ENCODE data around the gene SIGLEC9. TPM values are rescaled to one million over a fixed set of nuclear protein-coding genes. Genes with fewer than 3 reads are reported as not detected.

Gene SIGLEC9
- total RNA-seq, 1 experiment from 2014 or later, result not detected

DNA sequence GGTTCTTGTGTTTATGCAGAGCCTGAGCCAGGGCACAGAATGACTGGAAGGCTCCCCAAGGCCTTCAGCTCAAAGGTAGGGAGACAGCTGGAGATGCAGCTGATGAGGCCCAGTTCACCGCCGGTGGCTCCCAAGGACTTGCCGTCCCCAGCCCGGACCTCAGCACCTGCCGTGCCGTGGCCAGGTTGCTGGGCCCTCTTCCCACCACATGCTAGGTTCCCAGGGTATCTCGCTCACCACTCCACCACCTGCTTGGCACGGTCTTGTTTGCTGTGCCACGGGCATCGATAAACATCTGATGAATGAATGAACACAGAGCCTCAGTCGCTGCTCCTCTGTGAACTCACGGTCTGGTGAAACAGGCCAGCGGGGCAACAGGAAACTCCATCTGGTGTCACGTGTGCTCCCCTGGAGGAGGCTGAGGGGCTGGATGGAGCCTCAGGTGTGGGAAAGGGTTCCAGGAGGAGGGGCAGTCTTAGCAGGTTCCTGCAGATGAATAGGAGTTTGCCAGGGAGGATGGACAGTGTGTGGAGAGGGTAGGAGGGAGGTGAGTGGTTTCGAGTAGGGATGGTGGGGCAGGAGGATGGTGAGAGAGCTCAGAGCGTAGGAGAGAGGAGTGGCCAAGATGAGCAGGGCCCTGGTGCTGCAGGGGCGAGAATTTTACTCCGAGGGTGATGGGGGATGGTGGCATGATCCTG, 38.4 kb upstream of the SIGLEC9 start:
- ChIA-PET CTCF (interaction anchor here (0.8 to 2.5 kb wide), 9 partner anchors 8 to 165 kb away, joined by 3 to 19 read pairs (median 4); partner anchors contain the start of gene KLK13), POLR2A (interaction anchor here (1.2 kb wide), 1 partner anchor 65 kb away, joined by 4 read pairs; no protein-coding TSS in a partner anchor)
- no peak overlapping the region for H3K4me3 Mint-ChIP-seq
- H3K27me3 Mint-ChIP-seq (ENCODE audit: low read depth), result no peaks in the 10 kb centered on the region
- H3K9me3 Mint-ChIP-seq, result no peaks in the 10 kb centered on the region
- DNase-seq (ENCODE audit: low spot score), result no peak
- H3K36me3 Mint-ChIP-seq, result no peaks in the 10 kb centered on the region
- peaks cover 20% of the 10 kb centered on the region for H3K4me1 Mint-ChIP-seq
- no peak for ATAC-seq
- TF ChIP-seq, protein P1, sequence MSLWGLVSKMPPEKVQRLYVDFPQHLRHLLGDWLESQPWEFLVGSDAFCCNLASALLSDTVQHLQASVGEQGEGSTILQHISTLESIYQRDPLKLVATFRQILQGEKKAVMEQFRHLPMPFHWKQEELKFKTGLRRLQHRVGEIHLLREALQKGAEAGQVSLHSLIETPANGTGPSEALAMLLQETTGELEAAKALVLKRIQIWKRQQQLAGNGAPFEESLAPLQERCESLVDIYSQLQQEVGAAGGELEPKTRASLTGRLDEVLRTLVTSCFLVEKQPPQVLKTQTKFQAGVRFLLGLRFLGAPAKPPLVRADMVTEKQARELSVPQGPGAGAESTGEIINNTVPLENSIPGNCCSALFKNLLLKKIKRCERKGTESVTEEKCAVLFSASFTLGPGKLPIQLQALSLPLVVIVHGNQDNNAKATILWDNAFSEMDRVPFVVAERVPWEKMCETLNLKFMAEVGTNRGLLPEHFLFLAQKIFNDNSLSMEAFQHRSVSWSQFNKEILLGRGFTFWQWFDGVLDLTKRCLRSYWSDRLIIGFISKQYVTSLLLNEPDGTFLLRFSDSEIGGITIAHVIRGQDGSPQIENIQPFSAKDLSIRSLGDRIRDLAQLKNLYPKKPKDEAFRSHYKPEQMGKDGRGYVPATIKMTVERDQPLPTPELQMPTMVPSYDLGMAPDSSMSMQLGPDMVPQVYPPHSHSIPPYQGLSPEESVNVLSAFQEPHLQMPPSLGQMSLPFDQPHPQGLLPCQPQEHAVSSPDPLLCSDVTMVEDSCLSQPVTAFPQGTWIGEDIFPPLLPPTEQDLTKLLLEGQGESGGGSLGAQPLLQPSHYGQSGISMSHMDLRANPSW (CRISPR knock-in tag; conservative IDR thresholded peaks at IDR 0.05; ENCODE audit: low read depth), result no peak
- TF ChIP-seq, protein P2, sequence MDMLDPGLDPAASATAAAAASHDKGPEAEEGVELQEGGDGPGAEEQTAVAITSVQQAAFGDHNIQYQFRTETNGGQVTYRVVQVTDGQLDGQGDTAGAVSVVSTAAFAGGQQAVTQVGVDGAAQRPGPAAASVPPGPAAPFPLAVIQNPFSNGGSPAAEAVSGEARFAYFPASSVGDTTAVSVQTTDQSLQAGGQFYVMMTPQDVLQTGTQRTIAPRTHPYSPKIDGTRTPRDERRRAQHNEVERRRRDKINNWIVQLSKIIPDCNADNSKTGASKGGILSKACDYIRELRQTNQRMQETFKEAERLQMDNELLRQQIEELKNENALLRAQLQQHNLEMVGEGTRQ (CRISPR knock-in tag; IDR thresholded peaks at IDR 0.05), result peak; percentile 60
- H3K27ac Mint-ChIP-seq, result 0 out of 2 replicates have a peak overlapping the region, but pooled peaks have one; percentile 63

DNA sequence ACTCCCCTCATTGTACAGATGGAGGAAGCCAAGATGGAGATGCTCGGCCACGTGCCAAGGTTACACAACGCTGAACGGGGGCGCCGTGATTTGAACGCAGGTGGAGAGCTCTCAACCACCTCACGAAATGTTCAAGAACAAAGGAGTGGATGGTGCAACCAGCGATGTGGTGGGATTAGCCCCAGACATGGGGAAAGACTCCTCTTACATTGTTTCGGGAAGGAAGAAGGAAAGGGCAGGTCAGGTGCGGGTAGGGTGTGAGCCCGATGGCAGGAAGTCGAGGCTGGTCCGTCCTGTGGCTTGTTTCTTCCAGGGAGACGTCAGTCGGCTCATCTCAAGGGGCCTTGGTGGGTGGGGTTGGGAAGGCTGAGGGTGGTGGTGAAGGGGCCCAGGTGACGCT, 34.9 kb upstream of the SIGLEC9 start:
- no peak overlapping the region for H3K27ac Mint-ChIP-seq
- H3K36me3 Mint-ChIP-seq, result no peaks in the 10 kb centered on the region
- DNase-seq (ENCODE audit: low spot score) (no peak), ATAC-seq (no peak)
- no peaks in the 10 kb centered on the region for H3K27me3 Mint-ChIP-seq (ENCODE audit: low read depth)
- ChIA-PET POLR2A (no interaction called here), CTCF (interaction anchor here (8.2 kb wide), 1 partner anchor 70 kb away, joined by 347 read pairs; the partner anchor contains the start of gene KLK10)
- TF ChIP-seq, protein P3, sequence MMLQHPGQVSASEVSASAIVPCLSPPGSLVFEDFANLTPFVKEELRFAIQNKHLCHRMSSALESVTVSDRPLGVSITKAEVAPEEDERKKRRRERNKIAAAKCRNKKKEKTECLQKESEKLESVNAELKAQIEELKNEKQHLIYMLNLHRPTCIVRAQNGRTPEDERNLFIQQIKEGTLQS (CRISPR knock-in tag; conservative IDR thresholded peaks at IDR 0.05), result no peak
- no peaks in the 10 kb centered on the region for H3K9me3 Mint-ChIP-seq
- no peak overlapping the region for H3K4me3 Mint-ChIP-seq
- H3K4me1 Mint-ChIP-seq, result peaks cover 30% of the 10 kb centered on the region

DNA sequence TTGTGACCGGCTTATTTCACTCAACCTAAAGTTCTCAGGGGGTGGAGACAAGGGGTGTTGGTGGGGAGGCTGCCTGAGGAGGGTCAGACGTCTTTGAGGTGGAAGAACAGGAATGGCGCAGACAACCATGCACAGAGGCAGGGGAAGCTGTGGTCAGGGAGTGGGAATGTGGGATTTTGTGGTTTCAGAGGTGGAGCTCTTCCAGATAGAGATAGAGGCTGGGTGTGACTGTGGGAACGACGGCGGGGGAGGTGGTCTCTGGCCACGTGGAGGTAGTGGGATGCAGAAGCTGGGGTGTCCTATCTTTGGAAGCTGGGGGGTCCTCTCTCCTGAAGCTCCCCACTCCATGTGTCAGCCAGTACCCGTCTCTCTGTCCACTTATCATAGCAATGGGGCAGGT, 34.2 kb upstream of the SIGLEC9 start:
- peaks cover 30% of the 10 kb centered on the region for H3K4me1 Mint-ChIP-seq
- H3K4me3 Mint-ChIP-seq, result no peak overlapping the region
- POLR2A ChIA-PET, result no interaction called here
- H3K36me3 Mint-ChIP-seq, result no peaks in the 10 kb centered on the region
- H3K27me3 Mint-ChIP-seq (ENCODE audit: low read depth), result no peaks in the 10 kb centered on the region
- TF ChIP-seq, protein P4, sequence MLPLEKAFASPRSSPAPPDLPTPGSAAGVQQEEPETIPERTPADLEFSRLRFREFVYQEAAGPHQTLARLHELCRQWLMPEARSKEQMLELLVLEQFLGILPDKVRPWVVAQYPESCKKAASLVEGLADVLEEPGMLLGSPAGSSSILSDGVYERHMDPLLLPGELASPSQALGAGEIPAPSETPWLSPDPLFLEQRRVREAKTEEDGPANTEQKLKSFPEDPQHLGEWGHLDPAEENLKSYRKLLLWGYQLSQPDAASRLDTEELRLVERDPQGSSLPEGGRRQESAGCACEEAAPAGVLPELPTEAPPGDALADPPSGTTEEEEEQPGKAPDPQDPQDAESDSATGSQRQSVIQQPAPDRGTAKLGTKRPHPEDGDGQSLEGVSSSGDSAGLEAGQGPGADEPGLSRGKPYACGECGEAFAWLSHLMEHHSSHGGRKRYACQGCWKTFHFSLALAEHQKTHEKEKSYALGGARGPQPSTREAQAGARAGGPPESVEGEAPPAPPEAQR (CRISPR knock-in tag; IDR thresholded peaks at IDR 0.05), result no peak
- TF ChIP-seq NFATC4 (CRISPR knock-in tag; IDR thresholded peaks at IDR 0.05), result no peak
- no peak for TF ChIP-seq ELF4 (CRISPR knock-in tag; IDR thresholded peaks at IDR 0.05; ENCODE audit: low read depth)
- TF ChIP-seq, protein P1 (CRISPR knock-in tag; conservative IDR thresholded peaks at IDR 0.05; ENCODE audit: low read depth), result no peak
- H3K27ac Mint-ChIP-seq, result no peak overlapping the region
- no peaks in the 10 kb centered on the region for H3K9me3 Mint-ChIP-seq
- no peak for DNase-seq (ENCODE audit: low spot score)
- CTCF ChIA-PET, result interaction anchor here (8.2 kb wide), 1 partner anchor 71 kb away, joined by 347 read pairs; the partner anchor contains the start of gene KLK10
- ATAC-seq, result no peak

DNA sequence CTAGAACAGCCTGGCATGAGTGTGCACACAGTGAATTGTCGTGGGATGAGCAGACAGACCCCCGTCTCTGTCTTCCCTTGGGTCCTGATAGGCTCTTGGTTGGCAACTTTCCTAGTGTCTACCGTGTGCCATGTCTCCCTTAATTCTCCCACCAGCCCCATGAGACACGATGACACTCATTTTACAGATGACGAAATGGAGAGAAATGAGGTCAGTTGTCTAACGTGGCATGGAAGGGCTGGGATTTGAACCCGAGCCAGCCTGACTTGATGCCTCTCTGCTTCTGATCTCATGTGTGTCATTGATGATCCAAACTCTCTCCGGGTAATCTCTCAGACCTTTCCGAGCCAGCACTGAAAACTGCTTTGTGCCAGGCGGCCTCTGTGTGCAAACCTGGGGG, 33.6 kb upstream of the SIGLEC9 start:
- no peaks in the 10 kb centered on the region for H3K9me3 Mint-ChIP-seq
- CTCF ChIA-PET, result interaction anchor here (8.2 kb wide), 1 partner anchor 72 kb away, joined by 347 read pairs; the partner anchor contains the start of gene KLK10
- H3K27ac Mint-ChIP-seq, result no peak overlapping the region
- H3K27me3 Mint-ChIP-seq (ENCODE audit: low read depth), result no peaks in the 10 kb centered on the region
- POLR2A ChIA-PET, result no interaction called here
- no peak for DNase-seq (ENCODE audit: low spot score)
- no peaks in the 10 kb centered on the region for H3K36me3 Mint-ChIP-seq
- H3K4me3 Mint-ChIP-seq, result no peak overlapping the region
- ATAC-seq, result no peak
- peaks cover 29% of the 10 kb centered on the region for H3K4me1 Mint-ChIP-seq
- no peak for TF ChIP-seq TP53 (CRISPR knock-in tag; IDR thresholded peaks at IDR 0.05)
- TF ChIP-seq ATF1 (CRISPR knock-in tag; IDR thresholded peaks at IDR 0.05), result no peak
- TF ChIP-seq, protein P5, sequence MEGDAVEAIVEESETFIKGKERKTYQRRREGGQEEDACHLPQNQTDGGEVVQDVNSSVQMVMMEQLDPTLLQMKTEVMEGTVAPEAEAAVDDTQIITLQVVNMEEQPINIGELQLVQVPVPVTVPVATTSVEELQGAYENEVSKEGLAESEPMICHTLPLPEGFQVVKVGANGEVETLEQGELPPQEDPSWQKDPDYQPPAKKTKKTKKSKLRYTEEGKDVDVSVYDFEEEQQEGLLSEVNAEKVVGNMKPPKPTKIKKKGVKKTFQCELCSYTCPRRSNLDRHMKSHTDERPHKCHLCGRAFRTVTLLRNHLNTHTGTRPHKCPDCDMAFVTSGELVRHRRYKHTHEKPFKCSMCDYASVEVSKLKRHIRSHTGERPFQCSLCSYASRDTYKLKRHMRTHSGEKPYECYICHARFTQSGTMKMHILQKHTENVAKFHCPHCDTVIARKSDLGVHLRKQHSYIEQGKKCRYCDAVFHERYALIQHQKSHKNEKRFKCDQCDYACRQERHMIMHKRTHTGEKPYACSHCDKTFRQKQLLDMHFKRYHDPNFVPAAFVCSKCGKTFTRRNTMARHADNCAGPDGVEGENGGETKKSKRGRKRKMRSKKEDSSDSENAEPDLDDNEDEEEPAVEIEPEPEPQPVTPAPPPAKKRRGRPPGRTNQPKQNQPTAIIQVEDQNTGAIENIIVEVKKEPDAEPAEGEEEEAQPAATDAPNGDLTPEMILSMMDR (IDR thresholded peaks at IDR 0.05), result no peak
- TF ChIP-seq, protein P6, sequence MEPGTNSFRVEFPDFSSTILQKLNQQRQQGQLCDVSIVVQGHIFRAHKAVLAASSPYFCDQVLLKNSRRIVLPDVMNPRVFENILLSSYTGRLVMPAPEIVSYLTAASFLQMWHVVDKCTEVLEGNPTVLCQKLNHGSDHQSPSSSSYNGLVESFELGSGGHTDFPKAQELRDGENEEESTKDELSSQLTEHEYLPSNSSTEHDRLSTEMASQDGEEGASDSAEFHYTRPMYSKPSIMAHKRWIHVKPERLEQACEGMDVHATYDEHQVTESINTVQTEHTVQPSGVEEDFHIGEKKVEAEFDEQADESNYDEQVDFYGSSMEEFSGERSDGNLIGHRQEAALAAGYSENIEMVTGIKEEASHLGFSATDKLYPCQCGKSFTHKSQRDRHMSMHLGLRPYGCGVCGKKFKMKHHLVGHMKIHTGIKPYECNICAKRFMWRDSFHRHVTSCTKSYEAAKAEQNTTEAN (CRISPR knock-in tag; IDR thresholded peaks at IDR 0.05), result no peak
- TF ChIP-seq IRF2 (CRISPR knock-in tag; IDR thresholded peaks at IDR 0.05; ENCODE audit: borderline replicate concordance, low read depth), result no peak
- TF ChIP-seq, protein P7, sequence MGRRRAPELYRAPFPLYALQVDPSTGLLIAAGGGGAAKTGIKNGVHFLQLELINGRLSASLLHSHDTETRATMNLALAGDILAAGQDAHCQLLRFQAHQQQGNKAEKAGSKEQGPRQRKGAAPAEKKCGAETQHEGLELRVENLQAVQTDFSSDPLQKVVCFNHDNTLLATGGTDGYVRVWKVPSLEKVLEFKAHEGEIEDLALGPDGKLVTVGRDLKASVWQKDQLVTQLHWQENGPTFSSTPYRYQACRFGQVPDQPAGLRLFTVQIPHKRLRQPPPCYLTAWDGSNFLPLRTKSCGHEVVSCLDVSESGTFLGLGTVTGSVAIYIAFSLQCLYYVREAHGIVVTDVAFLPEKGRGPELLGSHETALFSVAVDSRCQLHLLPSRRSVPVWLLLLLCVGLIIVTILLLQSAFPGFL (CRISPR knock-in tag; IDR thresholded peaks at IDR 0.05; ENCODE audit: borderline replicate concordance), result no peak
